ENCODE data around the gene SLC9A3.
A peak's percentile ranks its signal among the peaks of the same experiment; 100 is the strongest.

The SLC9A3 gene

GRCh38 chr5:538271-538771 is 14.1 kb upstream of the SLC9A3 start:
- no peak for DNase-seq

GRCh38 chr5:537621-538071 is 13.4 kb upstream of the SLC9A3 start:
- no peak for DNase-seq

GRCh38 chr5:537098-537497 is 12.8 kb upstream of the SLC9A3 start:
- DNase-seq: no peak

GRCh38 chr5:535846-536698 is 11.8 kb upstream of the SLC9A3 start:
- DNase-seq: no peak

- no peak for DNase-seq
Measured at GRCh38 chr5:534743-535671, 10.8 kb upstream of the SLC9A3 start.

DNA sequence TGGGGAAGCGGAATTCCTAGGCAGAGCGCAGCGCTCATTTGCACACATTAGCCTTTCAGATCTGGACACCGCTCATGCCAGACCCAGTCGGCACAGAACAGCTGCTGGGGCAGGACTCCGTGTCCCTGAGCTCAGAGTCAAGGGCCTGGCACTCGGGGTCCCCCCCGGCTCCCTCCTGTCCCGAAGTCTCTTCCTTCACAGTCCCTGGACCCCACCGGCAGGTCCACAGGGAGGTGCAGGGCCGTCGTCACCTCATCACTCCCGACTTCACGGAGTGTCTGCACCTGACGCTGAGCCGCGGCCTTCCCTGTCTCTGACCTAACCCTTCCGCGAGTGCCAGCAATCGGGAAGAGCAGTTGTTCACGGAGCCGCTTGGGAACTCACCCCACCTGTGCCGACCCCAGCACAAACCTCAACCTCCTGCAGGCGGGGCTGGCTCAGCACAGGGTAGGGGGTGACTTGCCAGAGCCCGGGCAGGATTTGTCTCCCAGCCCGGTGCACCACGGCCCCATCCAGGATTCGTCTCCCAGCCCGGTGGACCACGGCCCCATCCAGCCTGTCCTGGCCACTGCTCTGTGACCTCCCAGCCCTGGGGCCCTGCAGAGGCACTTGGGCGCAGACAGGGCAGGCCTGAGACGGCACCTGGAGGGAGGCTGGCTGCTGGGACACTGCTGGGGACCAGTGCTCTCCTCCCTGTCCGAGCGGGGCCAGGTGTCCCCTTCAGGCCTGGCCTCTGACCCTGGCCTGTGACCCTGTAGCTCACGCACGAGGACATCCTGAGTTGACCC is 9.9 kb upstream of the SLC9A3 start:
- DNase-seq: no peak

GRCh38 chr5:533243-533954 is 9.2 kb upstream of the SLC9A3 start:
- DNase-seq: no peak

GRCh38 chr5:532521-533242 is 8.4 kb upstream of the SLC9A3 start:
- DNase-seq: no peak

DNA sequence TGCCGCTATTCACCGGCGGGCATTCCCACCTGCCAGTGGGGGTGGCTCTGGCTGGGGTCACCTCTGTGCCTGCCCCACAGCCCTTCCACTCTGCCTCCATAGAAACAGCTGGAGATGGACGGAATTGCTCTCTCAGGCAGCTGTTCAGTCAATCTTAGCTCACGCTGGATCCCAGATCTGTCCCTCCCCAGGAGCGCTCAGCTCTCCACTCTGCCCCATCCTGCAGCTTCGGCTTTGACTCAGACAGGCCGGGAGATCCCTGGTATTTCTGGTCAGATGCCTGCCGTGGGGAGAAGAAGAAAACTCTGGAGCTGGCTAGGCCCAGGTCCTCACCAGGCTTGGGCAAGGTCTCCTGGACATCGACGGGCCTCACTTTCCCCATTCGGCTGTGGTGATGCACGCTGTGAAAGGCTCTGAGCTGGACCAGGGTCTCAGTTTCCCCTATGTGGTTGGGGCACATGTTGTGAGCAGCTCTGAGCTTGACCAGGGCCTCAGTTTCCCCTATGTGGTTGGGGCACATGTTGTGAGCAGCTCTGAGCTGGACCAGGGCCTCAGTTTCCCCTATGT is 7.6 kb upstream of the SLC9A3 start:
- no peak for DNase-seq

DNA sequence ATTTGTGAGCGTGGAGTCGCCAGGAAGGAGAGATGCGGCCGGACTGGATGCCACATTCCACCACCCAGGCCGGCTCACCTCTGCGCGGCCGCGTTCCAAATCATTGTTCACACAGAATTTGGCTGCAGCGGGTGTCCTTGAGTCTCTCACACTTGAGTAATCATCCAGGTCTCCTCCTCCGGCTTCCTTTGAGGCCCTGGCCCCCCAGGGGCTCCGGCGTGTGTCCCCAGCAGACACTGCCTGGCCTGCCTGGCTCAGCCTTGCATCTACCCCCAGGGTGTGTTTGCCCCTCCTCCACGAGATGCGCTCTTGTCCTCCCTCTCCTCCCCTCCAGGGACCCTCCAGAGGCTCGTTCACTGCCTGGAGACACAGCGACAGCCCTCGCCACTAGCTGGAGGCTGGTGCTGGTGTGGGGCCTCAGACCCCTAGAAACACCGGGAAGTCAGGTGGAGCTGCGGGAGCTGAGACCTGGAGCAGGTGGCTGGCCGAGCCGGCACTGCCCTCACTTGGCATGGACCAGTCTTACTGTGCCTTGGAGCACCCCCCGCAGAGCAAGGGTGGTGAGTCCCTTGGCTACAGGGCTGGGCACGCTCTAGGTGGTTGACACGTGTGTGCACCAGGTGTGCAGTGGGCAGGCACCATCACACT is 7.0 kb upstream of the SLC9A3 start:
- no peak for DNase-seq

GRCh38 chr5:530001-530955 is 6.0 kb upstream of the SLC9A3 start:
- DNase-seq: no peak

DNA sequence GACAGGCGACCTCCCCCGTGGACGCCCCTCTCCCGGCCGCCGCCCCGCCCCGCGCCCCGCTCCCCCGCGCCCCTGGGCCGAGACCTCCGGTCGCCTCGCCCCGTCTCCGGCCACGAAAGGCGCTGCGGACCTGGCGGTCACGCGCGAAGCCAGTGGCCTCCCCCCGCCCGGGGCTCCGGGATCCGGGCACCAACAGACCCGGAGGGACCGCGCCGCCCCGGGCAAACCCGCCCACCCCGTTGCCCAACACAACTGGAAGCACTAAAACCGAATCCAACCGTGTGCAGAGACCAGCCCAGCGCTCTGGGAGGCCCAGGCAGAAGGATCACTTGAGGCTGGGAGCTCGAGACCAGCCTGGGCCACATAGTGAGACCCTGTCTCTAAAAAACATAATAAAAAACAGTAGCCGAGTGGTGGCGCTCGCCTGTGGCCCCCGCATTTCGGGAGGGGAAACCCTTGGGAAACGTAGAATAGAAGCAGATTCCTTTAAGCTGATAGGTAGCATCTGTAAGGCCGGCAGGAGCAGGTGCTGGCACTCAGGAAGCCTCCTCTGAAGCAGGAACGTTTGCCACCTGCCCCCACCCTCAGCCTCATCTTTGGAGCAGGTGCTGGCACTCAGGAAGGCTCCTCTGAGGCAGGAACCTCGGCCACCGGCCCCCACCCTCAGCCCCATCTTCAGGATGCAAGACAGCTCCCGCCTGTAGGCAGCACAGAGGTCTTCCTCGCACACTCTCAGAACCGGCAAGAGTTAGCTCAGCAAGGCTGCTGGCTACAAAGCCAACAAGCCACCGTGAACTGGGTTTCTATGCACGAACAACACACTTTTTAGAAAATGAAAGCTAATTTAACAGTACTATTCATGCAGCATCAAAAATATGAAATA is 4.6 kb upstream of the SLC9A3 start:
- DNase-seq: peak; percentile 7

- DNase-seq: peak; percentile 17
Measured at GRCh38 chr5:527646-528628, 3.7 kb upstream of the SLC9A3 start.

DNA sequence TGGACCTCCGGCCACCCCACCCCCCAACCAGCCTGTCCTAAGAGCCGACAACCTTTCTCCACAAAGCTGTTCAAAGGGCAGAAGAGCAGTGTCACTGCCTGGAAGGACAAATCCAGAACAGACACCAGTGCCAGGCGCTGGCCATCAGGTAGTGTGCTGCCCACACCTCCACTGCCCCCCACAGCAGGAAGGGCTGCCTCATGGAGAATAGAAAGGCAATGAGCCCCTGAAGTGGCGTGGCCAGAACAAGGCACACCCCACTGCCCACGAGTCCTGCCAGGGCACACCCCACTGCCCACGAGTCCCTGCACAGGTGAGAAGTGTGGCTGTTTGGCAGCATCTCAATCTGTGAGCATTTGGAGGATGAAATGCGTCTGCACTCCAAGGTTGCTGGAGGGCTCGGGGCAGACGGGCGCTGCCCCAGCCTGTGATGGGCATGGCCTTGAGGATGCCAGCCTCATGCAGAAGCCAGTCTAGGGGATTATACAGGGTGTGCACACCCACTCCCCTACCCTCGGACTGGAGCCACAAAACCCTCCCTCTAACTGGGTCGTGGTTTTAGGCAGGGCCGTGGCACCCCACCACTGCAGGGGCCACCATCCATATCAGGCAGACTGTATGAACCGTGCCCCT is 2.3 kb upstream of the SLC9A3 start:
- DNase-seq: no peak

- DNase-seq: no peak
Measured at GRCh38 chr5:525916-526315, 1.7 kb upstream of the SLC9A3 start.

All from CD4-positive, alpha-beta T cell treated with Interleukin-6 for 4 hours (primary cell).